K562 (cell line): ENCODE measurements around the gene OSBP2. TPM values are rescaled to one million over a fixed set of nuclear protein-coding genes. Genes with fewer than 3 reads are reported as not detected.

Source experiments
- ATAC-seq: fragments of 200-7000 bp; cut with Tn5 transposase; 3 replicates; pipeline ENCODE4 v1.9.1; 2020; ENCODE audit warnings: moderate library complexity
- BruUV-seq: library from RNA; stranded (reverse); fragments of 400-500 nt; replicated peaks from 2 replicates; lab custom pipeline; 2021; lab: Mats Ljungman, UMichigan
- CTCF ChIA-PET: fragments of 300-600 bp; formaldehyde crosslinking; extraction: SDS; loops from one replicate; lab custom pipeline; 2021; ENCODE audit warnings: low intra/inter-chr PET ratio; lab: Yijun Ruan, JAX
- POLR2A ChIA-PET: fragments of 300-600, 350-650 bp; sonication (Branson Sonifier 250); formaldehyde crosslinking; extraction: SDS; loops from one replicate; lab custom pipeline; 2021; ENCODE audit warnings: antibody characterized with exemption, inconsistent platforms; lab: Yijun Ruan, JAX
- DNase-seq, 4 experiments: peaks; one replicate each; pipeline versions ENCODE4 v3.0.0 to v3.0.0-alpha.2; 2011 to 2018; ENCODE audit warnings: low spot score in 3 of 4, mixed read lengths in 3 of 4; ENCODE audit errors: extremely low read depth in 1 of 4
- FAIRE-seq: peaks from 2 replicates; lab custom pipeline; 2011; peaks lifted over from hg19 to GRCh38; lab: Jason Lieb, UNC
- H2AFZ ChIP-seq: 2 replicates; pipeline ENCODE4 v1.6.0; 2011; ENCODE audit warnings: low read depth, low read length, control low read depth, inconsistent platforms
- H3K27ac ChIP-seq: fragments of 200-600 bp; 3 replicates; pipeline ENCODE4 v1.8.0; 2011; ENCODE audit warnings: low read depth, mild to moderate bottlenecking, control low read depth, inconsistent platforms, low read length, moderate library complexity, mixed read lengths; ENCODE audit errors: extremely low read depth
- H3K27me3 ChIP-seq, 2 experiments: fragments of 300-600 bp in 1 of 2; 2 replicates in 1 of 2; 3 replicates in 1 of 2; pipeline versions ENCODE4 v1.6.0 to v1.8.0; 2011; ENCODE audit warnings: inconsistent platforms in 2 of 2, low read length in 2 of 2, mild to moderate bottlenecking in 1 of 2, mixed read lengths in 1 of 2, moderate library complexity in 1 of 2; ENCODE audit not compliant: control insufficient read depth in 2 of 2, insufficient read depth in 2 of 2
- H3K36me3 ChIP-seq: fragments of 300-600 bp; 3 replicates; pipeline ENCODE4 v1.8.0; 2011; ENCODE audit warnings: mild to moderate bottlenecking, low read length, inconsistent platforms; ENCODE audit not compliant: control insufficient read depth, insufficient read depth
- H3K4me1 ChIP-seq, 2 experiments: fragments of 200-600 bp in 1 of 2; replicated peaks in 1 of 2; 2 replicates in 1 of 2; 3 replicates in 1 of 2; pipeline versions ENCODE4 v1.5.1 to v1.8.0; 2011; ENCODE audit warnings: inconsistent platforms in 2 of 2, low read length in 2 of 2, mild to moderate bottlenecking in 1 of 2, mixed read lengths in 1 of 2, moderate library complexity in 1 of 2; ENCODE audit not compliant: control insufficient read depth in 2 of 2, insufficient read depth in 2 of 2
- H3K4me2 ChIP-seq: 2 replicates; pipeline ENCODE4 v1.6.1; 2011; ENCODE audit warnings: low read length, control low read depth, inconsistent platforms, mixed read lengths; ENCODE audit not compliant: insufficient read depth
- H3K4me3 ChIP-seq: fragments of 200-600 bp; sonication (generic), shearing (Covaris generic); 2 replicates; pipeline ENCODE4 v1.5.1; 2016; ENCODE audit warnings: control low read depth, inconsistent platforms
- H3K79me2 ChIP-seq: fragments of 200-600 bp; 3 replicates; pipeline ENCODE4 v1.8.0; 2011; ENCODE audit warnings: low read length, inconsistent platforms; ENCODE audit not compliant: control insufficient read depth, insufficient read depth
- H3K9ac ChIP-seq, 2 experiments: 2 replicates each; pipeline versions ENCODE4 v1.6.0 to v1.6.1; 2011; ENCODE audit warnings: low read depth in 2 of 2, low read length in 2 of 2, control low read depth in 1 of 2, inconsistent platforms in 1 of 2, mild to moderate bottlenecking in 1 of 2, mixed read lengths in 1 of 2; ENCODE audit not compliant: insufficient read depth in 1 of 2
- H3K9me1 ChIP-seq: one replicate; pipeline ENCODE4 v1.6.0; 2011; ENCODE audit warnings: inconsistent platforms, mild to moderate bottlenecking, low read length, moderate library complexity; ENCODE audit not compliant: control insufficient read depth, insufficient read depth
- H3K9me3 ChIP-seq: replicated peaks from 2 replicates; pipeline ENCODE4 v1.5.1; 2011; ENCODE audit warnings: low read depth, low read length, inconsistent platforms; ENCODE audit not compliant: control insufficient read depth, insufficient read depth
- H4K20me1 ChIP-seq: replicated peaks from 2 replicates; pipeline ENCODE4 v1.6.1; 2011; ENCODE audit warnings: low read length, inconsistent platforms, mixed read lengths; ENCODE audit not compliant: control insufficient read depth, insufficient read depth
- CLOCK ChIP-seq: fragments of 250-450 bp; sonication (Bioruptor Pico); IDR thresholded peaks from 2 replicates; pipeline ENCODE4 v1.4.0; 2020; ENCODE audit warnings: mild to moderate bottlenecking, moderate library complexity, borderline replicate concordance
- FUS ChIP-seq: fragments of 200-400 bp; formaldehyde crosslinking; optimal IDR thresholded peaks from 2 replicates; pipeline ENCODE3; 2017; ENCODE audit warnings: low read depth, low read length
- SIN3A ChIP-seq, 2 experiments: fragments of 150-350 bp in 1 of 2; IDR thresholded peaks; 2 replicates each; pipeline ENCODE4 v1.6.1; 2011 to 2016; ENCODE audit warnings: borderline replicate concordance in 2 of 2, low read depth in 2 of 2, low read length in 2 of 2, mild to moderate bottlenecking in 2 of 2, moderate library complexity in 2 of 2; ENCODE audit not compliant: control insufficient read depth in 1 of 2
- TCF7L2 ChIP-seq: fragments of 150-350 bp; IDR thresholded peaks from 2 replicates; pipeline ENCODE4 v1.6.1; 2016; ENCODE audit warnings: low read depth, mild to moderate bottlenecking, low read length, moderate library complexity
- ZHX1 ChIP-seq: fragments of 150-350 bp; conservative IDR thresholded peaks from 2 replicates; pipeline ENCODE4 v1.6.1; 2014; ENCODE audit warnings: low read length
- WGBS: fragments of 100-300 bp; shearing (Covaris generic); methylation state at CpG from one replicate; pipeline ENCODE4 v1.1.6; 2016; ENCODE audit warnings: low coverage, mixed read lengths; ENCODE audit not compliant: insufficient coverage; ENCODE audit errors: missing lambda C conversion rate; 5-methylcytosine and 5-hydroxymethylcytosine counted together
- in situ Hi-C: fragments of 300-500 bp; cut with MboI; formaldehyde crosslinking; loops from 4 replicates; pipeline ENCODE4 v1.15.0; 2018; ENCODE audit warnings: inconsistent platforms, mixed read lengths
- intact Hi-C: fragments of 100-400 bp; cut with micrococcal nuclease; formaldehyde crosslinking; loops from 2 replicates; pipeline ENCODE4 v1.14.2; 2022
- polyA plus RNA-seq, 8 experiments: library from polyadenylated mRNA; depleted of rRNA in 4 of 8; stranded (reverse) in 5 of 8; unstranded in 3 of 8; fragments of >200 nt; fragmentation: Nextera tagmentation in 2 of 8; fragmentation: Illumina TruSeq in 1 of 8; extraction: Ambion mirVana in 2 of 8; extraction: Trizol in 1 of 8; gene quantifications; 2 replicates each; pipeline versions ENCODE4 v1.2.1 to v1.2.3, GENCODE V29; 2011 to 2014; ENCODE audit warnings: inconsistent platforms in 1 of 8, missing spikeins in 1 of 8
- total RNA-seq, 7 experiments: library from RNA; depleted of rRNA in 6 of 7; stranded (reverse); fragments of >200 nt in 6 of 7; fragmentation: Illumina TruSeq in 2 of 7; extraction: Trizol in 2 of 7; gene quantifications; 2 replicates each; pipeline versions ENCODE4 v1.2.1 to v1.2.3, GENCODE V29; 2011 to 2021; ENCODE audit warnings: low replicate concordance in 1 of 7

OSBP2 gene
- total and polyA plus RNA-seq, 9 of the 15 experiments (the other 6 are each of a cell fraction or from before 2014, with no cell fraction given), result 0.52 to 29.5 (median 21.6) TPM

GRCh38 chr22:30861688-30862552 lies 167.2 kb downstream of the OSBP2 start:
- TF ChIP-seq ZHX1, result no peak
- no peak for TF ChIP-seq SIN3A (IDR thresholded peaks at IDR 0.05; ENCODE audit: borderline replicate concordance in 2 of 2, control insufficient read depth in 1 of 2, low read depth in 2 of 2, low read length in 2 of 2)
- no peak for TF ChIP-seq TCF7L2
- no peak for TF ChIP-seq FUS
- TF ChIP-seq CLOCK, result no peak
- ATAC-seq (no peak), DNase-seq (peak in 1 of 4 experiments; percentile 1), FAIRE-seq (no peak)
- Histone ChIP-seq H3K27me3 (no peaks in the 10 kb centered on the region; a peak in 1 of 5 replicates), H3K27ac (no peak overlapping the region), H4K20me1 (no peaks in the 10 kb centered on the region), H3K9me3 (no peaks in the 10 kb centered on the region), H3K79me2 (no peaks in the 10 kb centered on the region), H3K4me3 (no peak overlapping the region), H3K4me2 (no peak overlapping the region), H3K36me3 (no peaks in the 10 kb centered on the region), H2AFZ (no peak overlapping the region), H3K4me1 (peaks cover 0 to 3% of the 10 kb centered on the region in 2 experiments; a peak in 2 of 5 replicates), H3K9ac (no peak overlapping the region), H3K9me1 (no peaks in the 10 kb centered on the region)
- POLR2A ChIA-PET, result no interaction called here
- CTCF ChIA-PET, result no interaction called here
- no TSS peak for BruUV-seq
- in situ Hi-C loops, result no loop called here
- 6% methylated on average over 8 of the region's 16 CpGs for WGBS
- intact Hi-C loops, result no loop called here
